Neural progenitor cell (in vitro differentiated cells): Measurements from ENCODE around the gene HOXD11. TPM values are rescaled to one million over a fixed set of nuclear protein-coding genes. Genes with fewer than 3 reads are reported as not detected.

Source experiments
- DNase-seq: peaks from one replicate; pipeline ENCODE4 v3.0.0-alpha.2; 2016; ENCODE audit warnings: low spot score
- H2AFZ ChIP-seq: fragments of 200-600 bp; sonication (generic); replicated peaks from 2 replicates; pipeline ENCODE4 v1.6.1; 2016; ENCODE audit warnings: antibody characterized with exemption
- H3F3A ChIP-seq: fragments of 200-600 bp; sonication (generic); 2 replicates; pipeline ENCODE4 v1.6.1; 2016; ENCODE audit warnings: antibody characterized with exemption, low read depth
- H3K27ac ChIP-seq: fragments of 200-600 bp; sonication (generic); 2 replicates; pipeline ENCODE4 v1.5.1; 2016; ENCODE audit warnings: mild to moderate bottlenecking
- H3K27me3 ChIP-seq: fragments of 200-600 bp; sonication (generic); 2 replicates; pipeline ENCODE4 v1.6.1; 2016; ENCODE audit warnings: mild to moderate bottlenecking, moderate library complexity
- H3K36me3 ChIP-seq: fragments of 200-600 bp; sonication (generic); 2 replicates; pipeline ENCODE4 v1.5.1; 2016
- H3K4me1 ChIP-seq: fragments of 200-600 bp; sonication (generic); 2 replicates; pipeline ENCODE4 v1.6.1; 2016; ENCODE audit warnings: mixed run types
- H3K4me2 ChIP-seq: fragments of 200-600 bp; sonication (generic); 2 replicates; pipeline ENCODE4 v1.6.1; 2016
- H3K4me3 ChIP-seq: fragments of 200-600 bp; sonication (generic); 2 replicates; pipeline ENCODE4 v1.5.1; 2016
- H3K79me2 ChIP-seq: fragments of 200-600 bp; sonication (generic); 2 replicates; pipeline ENCODE4 v1.6.1; 2016; ENCODE audit warnings: low read depth
- H3K9ac ChIP-seq: fragments of 200-600 bp; sonication (generic); 2 replicates; pipeline ENCODE4 v1.6.1; 2016
- H3K9me3 ChIP-seq: fragments of 200-600 bp; sonication (generic); 2 replicates; pipeline ENCODE4 v1.5.1; 2016; ENCODE audit warnings: low read depth
- H4K20me1 ChIP-seq: fragments of 200-600 bp; sonication (generic); 2 replicates; pipeline ENCODE4 v1.6.1; 2016; ENCODE audit warnings: low read depth
- H3K27ac Mint-ChIP-seq: 3 replicates; pipeline ENCODE4 v1.8.0; 2021; ENCODE audit warnings: mixed read lengths
- H3K27me3 Mint-ChIP-seq: 2 replicates; pipeline ENCODE4 v1.8.0; 2022; ENCODE audit warnings: low read depth, mild to moderate bottlenecking, inconsistent platforms, moderate library complexity, mixed read lengths; ENCODE audit not compliant: insufficient read depth
- H3K36me3 Mint-ChIP-seq: 3 replicates; pipeline ENCODE4 v1.8.0; 2021; ENCODE audit warnings: mixed read lengths
- H3K4me1 Mint-ChIP-seq: 3 replicates; pipeline ENCODE4 v1.8.0; 2021; ENCODE audit warnings: mixed read lengths
- H3K4me3 Mint-ChIP-seq: 3 replicates; pipeline ENCODE4 v1.8.0; 2021; ENCODE audit warnings: mild to moderate bottlenecking, moderate library complexity, mixed read lengths
- H3K9me3 Mint-ChIP-seq: 3 replicates; pipeline ENCODE4 v1.8.0; 2020; ENCODE audit warnings: mixed read lengths
- CTCF ChIP-seq: fragments of 200-600 bp; sonication (generic); IDR thresholded peaks from 2 replicates; pipeline ENCODE4 v1.5.1; 2017; ENCODE audit warnings: antibody characterized with exemption, mild to moderate bottlenecking
- EZH2 ChIP-seq: fragments of 200-600 bp; sonication (generic); IDR thresholded peaks from 2 replicates; pipeline ENCODE4 v1.6.1; 2017; ENCODE audit warnings: antibody characterized with exemption, mild to moderate bottlenecking, moderate library complexity
- EZH2phosphoT487 ChIP-seq: fragments of 200-600 bp; sonication (generic); IDR thresholded peaks from 2 replicates; pipeline ENCODE4 v1.6.1; 2017; ENCODE audit warnings: antibody characterized with exemption
- total RNA-seq: library from RNA; depleted of rRNA; stranded (reverse); fragments of >200 nt; gene quantifications from 2 replicates; pipeline ENCODE4 v1.2.3, GENCODE V29; 2015; ENCODE audit warnings: low replicate concordance

The HOXD11 gene
- total RNA-seq, 1 donor from 2014 or later: not detected

GRCh38 chr2:176120364-176121189 is 13.5 kb downstream of the HOXD11 start:
- H3K9me3 Mint-ChIP-seq: peaks cover 20% of the 10 kb centered on the region
- Histone ChIP-seq H3K27me3 (peaks cover 100% of the 10 kb centered on the region), H4K20me1 (peaks cover 87% of the 10 kb centered on the region), H3K4me1 (no peaks in the 10 kb centered on the region), H2AFZ (no peak overlapping the region), H3K9ac (no peak overlapping the region), H3F3A (no peaks in the 10 kb centered on the region), H3K4me3 (no peak overlapping the region), H3K36me3 (no peaks in the 10 kb centered on the region), H3K4me2 (no peak overlapping the region), H3K79me2 (no peaks in the 10 kb centered on the region), H3K27ac (no peak overlapping the region), H3K9me3 (no peaks in the 10 kb centered on the region)
- H3K4me3 Mint-ChIP-seq: no peak overlapping the region
- TF ChIP-seq CTCF (no peak), EZH2 (no peak), EZH2phosphoT487 (no peak)
- no peak overlapping the region for H3K27ac Mint-ChIP-seq
- no peak for DNase-seq
- H3K4me1 Mint-ChIP-seq: peaks cover 5% of the 10 kb centered on the region
- H3K27me3 Mint-ChIP-seq: peaks cover 84% of the 10 kb centered on the region
- peaks cover 6% of the 10 kb centered on the region for H3K36me3 Mint-ChIP-seq

- DNase-seq: no peak
- H3K27ac ChIP-seq: no peak overlapping the region
- H2AFZ ChIP-seq: no peak overlapping the region
- no peak overlapping the region for H3K9ac ChIP-seq
- TF ChIP-seq CTCF (no peak), EZH2phosphoT487 (peak; percentile 91), EZH2 (peak; percentile 83)
- Mint-ChIP-seq H3K27ac (no peak overlapping the region), H3K27me3 (peaks cover 84% of the 10 kb centered on the region), H3K9me3 (peaks cover 17% of the 10 kb centered on the region), H3K36me3 (peaks cover 6% of the 10 kb centered on the region), H3K4me1 (peaks cover 5% of the 10 kb centered on the region), H3K4me3 (peak overlapping the region; percentile 63)
- no peaks in the 10 kb centered on the region for H3F3A ChIP-seq
- H3K79me2 ChIP-seq: no peaks in the 10 kb centered on the region
- no peaks in the 10 kb centered on the region for H3K4me1 ChIP-seq
- H3K36me3 ChIP-seq: no peaks in the 10 kb centered on the region
- H3K4me3 ChIP-seq: no peak overlapping the region
- no peaks in the 10 kb centered on the region for H3K9me3 ChIP-seq
- H4K20me1 ChIP-seq: peaks cover 87% of the 10 kb centered on the region
- no peak overlapping the region for H3K4me2 ChIP-seq
- peaks cover 100% of the 10 kb centered on the region for H3K27me3 ChIP-seq
Observed at GRCh38 chr2:176121190-176122051, 14.3 kb downstream of the HOXD11 start.

GRCh38 chr2:176122052-176122682 is 15.1 kb downstream of the HOXD11 start:
- DNase-seq: peak; percentile 65
- H3K36me3 ChIP-seq: no peaks in the 10 kb centered on the region
- no peak overlapping the region for H3K9ac ChIP-seq
- Mint-ChIP-seq H3K36me3 (peaks cover 3% of the 10 kb centered on the region), H3K27ac (no peak overlapping the region), H3K27me3 (peaks cover 84% of the 10 kb centered on the region), H3K4me3 (peak overlapping the region; percentile 81), H3K4me1 (peaks cover 5% of the 10 kb centered on the region), H3K9me3 (peaks cover 10% of the 10 kb centered on the region)
- H3K4me3 ChIP-seq: peak overlapping the region; percentile 42
- no peaks in the 10 kb centered on the region for H3K9me3 ChIP-seq
- H3K27me3 ChIP-seq: peaks cover 100% of the 10 kb centered on the region
- H3F3A ChIP-seq: no peaks in the 10 kb centered on the region
- peak overlapping the region; percentile 79 for H3K4me2 ChIP-seq
- H4K20me1 ChIP-seq: peaks cover 86% of the 10 kb centered on the region
- peak overlapping the region; percentile 68 for H2AFZ ChIP-seq
- no peaks in the 10 kb centered on the region for H3K4me1 ChIP-seq
- H3K27ac ChIP-seq: no peak overlapping the region
- no peak for TF ChIP-seq EZH2phosphoT487
- peak; percentile 89 for TF ChIP-seq EZH2
- peak; percentile 14 for TF ChIP-seq CTCF
- H3K79me2 ChIP-seq: no peaks in the 10 kb centered on the region
